HL-60 (cell line): ENCODE measurements around the gene CFAP97D2.

Source experiments
- DNase-seq, 2 experiments: peaks; one replicate each; pipeline ENCODE4 v3.0.0-alpha.2; 2010 to 2020; ENCODE audit warnings: low read depth in 1 of 2, low spot score in 1 of 2
- H3K27ac ChIP-seq: fragments of 250-450 bp; sonication (Bioruptor Pico); replicated peaks from 2 replicates; pipeline ENCODE4 v1.5.1; 2020; ENCODE audit warnings: mild to moderate bottlenecking, moderate library complexity
- H3K27me3 ChIP-seq: fragments of 250-450 bp; sonication (Bioruptor Pico); 2 replicates; pipeline ENCODE4 v1.5.1; 2021; ENCODE audit warnings: mild to moderate bottlenecking, moderate library complexity; ENCODE audit not compliant: insufficient read depth, poor library complexity, severe bottlenecking
- H3K4me3 ChIP-seq: replicated peaks from 2 replicates; pipeline ENCODE4 v1.5.1; 2011; ENCODE audit warnings: mild to moderate bottlenecking, control low read depth, low read length; ENCODE audit not compliant: insufficient read depth
- GABPA ChIP-seq: IDR thresholded peaks from 2 replicates; pipeline ENCODE4 v1.6.1; 2012; ENCODE audit warnings: low read depth
- POLR2AphosphoS5 ChIP-seq: IDR thresholded peaks from 2 replicates; pipeline ENCODE4 v1.6.1; 2012; ENCODE audit warnings: low read depth
- SPI1 ChIP-seq: IDR thresholded peaks from 2 replicates; pipeline ENCODE4 v1.6.1; 2012; ENCODE audit warnings: low read depth, mild to moderate bottlenecking, borderline replicate concordance
- TF ChIP-seq, protein P1 (sequence below): IDR thresholded peaks from 2 replicates; pipeline ENCODE4 v1.6.1; 2012; ENCODE audit warnings: low read depth; ENCODE audit not compliant: insufficient replicate concordance
- TF ChIP-seq, protein P2 (sequence below): IDR thresholded peaks from one replicate; pipeline ENCODE4 v1.5.1; 2011; ENCODE audit warnings: low read length, control low read depth, inconsistent platforms; ENCODE audit not compliant: insufficient read depth

Gene CFAP97D2

GRCh38 chr13:114222461-114222968 is 43.5 kb downstream of the CFAP97D2 start:
- TF ChIP-seq SPI1 (peak; percentile 63), GABPA (no peak)
- peak overlapping the region; percentile 17; the same call in 1 of the 2 replicates for H3K27ac ChIP-seq
- no peaks in the 10 kb centered on the region for H3K27me3 ChIP-seq
- peak; percentile 64 to 87 for DNase-seq
- H3K4me3 ChIP-seq, result peak overlapping the region; percentile 8; the same call in 1 of the 2 replicates

DNA sequence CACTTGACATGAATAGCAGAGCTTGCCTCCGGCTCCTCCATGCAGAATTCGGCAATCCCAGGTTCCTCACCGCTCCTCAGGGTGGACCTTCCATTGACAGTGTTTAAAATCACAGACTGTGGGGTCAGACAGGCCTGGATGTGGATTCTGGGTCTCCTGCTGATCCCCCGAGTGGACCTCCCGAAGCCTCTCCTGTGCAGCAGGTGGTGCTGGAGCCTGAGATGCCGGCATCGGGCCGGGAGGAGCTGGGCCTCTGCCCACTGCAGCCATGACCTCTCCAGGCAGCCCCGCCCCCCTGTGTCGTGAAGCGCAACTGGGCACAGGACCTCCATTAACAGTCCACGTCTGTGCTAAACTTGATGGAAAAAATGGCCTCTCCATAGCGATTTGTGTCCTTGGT is 45.1 kb downstream of the CFAP97D2 start:
- Histone ChIP-seq H3K4me3 (no peak overlapping the region), H3K27ac (no peak overlapping the region), H3K27me3 (no peaks in the 10 kb centered on the region)
- no peak for DNase-seq
- TF ChIP-seq SPI1 (no peak), POLR2AphosphoS5 (no peak), GABPA (no peak)
- TF ChIP-seq, protein P1, sequence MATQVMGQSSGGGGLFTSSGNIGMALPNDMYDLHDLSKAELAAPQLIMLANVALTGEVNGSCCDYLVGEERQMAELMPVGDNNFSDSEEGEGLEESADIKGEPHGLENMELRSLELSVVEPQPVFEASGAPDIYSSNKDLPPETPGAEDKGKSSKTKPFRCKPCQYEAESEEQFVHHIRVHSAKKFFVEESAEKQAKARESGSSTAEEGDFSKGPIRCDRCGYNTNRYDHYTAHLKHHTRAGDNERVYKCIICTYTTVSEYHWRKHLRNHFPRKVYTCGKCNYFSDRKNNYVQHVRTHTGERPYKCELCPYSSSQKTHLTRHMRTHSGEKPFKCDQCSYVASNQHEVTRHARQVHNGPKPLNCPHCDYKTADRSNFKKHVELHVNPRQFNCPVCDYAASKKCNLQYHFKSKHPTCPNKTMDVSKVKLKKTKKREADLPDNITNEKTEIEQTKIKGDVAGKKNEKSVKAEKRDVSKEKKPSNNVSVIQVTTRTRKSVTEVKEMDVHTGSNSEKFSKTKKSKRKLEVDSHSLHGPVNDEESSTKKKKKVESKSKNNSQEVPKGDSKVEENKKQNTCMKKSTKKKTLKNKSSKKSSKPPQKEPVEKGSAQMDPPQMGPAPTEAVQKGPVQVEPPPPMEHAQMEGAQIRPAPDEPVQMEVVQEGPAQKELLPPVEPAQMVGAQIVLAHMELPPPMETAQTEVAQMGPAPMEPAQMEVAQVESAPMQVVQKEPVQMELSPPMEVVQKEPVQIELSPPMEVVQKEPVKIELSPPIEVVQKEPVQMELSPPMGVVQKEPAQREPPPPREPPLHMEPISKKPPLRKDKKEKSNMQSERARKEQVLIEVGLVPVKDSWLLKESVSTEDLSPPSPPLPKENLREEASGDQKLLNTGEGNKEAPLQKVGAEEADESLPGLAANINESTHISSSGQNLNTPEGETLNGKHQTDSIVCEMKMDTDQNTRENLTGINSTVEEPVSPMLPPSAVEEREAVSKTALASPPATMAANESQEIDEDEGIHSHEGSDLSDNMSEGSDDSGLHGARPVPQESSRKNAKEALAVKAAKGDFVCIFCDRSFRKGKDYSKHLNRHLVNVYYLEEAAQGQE, result no peak
- TF ChIP-seq, protein P2, sequence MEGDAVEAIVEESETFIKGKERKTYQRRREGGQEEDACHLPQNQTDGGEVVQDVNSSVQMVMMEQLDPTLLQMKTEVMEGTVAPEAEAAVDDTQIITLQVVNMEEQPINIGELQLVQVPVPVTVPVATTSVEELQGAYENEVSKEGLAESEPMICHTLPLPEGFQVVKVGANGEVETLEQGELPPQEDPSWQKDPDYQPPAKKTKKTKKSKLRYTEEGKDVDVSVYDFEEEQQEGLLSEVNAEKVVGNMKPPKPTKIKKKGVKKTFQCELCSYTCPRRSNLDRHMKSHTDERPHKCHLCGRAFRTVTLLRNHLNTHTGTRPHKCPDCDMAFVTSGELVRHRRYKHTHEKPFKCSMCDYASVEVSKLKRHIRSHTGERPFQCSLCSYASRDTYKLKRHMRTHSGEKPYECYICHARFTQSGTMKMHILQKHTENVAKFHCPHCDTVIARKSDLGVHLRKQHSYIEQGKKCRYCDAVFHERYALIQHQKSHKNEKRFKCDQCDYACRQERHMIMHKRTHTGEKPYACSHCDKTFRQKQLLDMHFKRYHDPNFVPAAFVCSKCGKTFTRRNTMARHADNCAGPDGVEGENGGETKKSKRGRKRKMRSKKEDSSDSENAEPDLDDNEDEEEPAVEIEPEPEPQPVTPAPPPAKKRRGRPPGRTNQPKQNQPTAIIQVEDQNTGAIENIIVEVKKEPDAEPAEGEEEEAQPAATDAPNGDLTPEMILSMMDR, result no peak

GRCh38 chr13:114225610-114226009 is 46.6 kb downstream of the CFAP97D2 start:
- no peak overlapping the region for H3K4me3 ChIP-seq
- no peak for DNase-seq
- TF ChIP-seq POLR2AphosphoS5 (no peak), GABPA (no peak), SPI1 (no peak)
- TF ChIP-seq, protein P2, result no peak
- TF ChIP-seq, protein P1, result no peak
- no peaks in the 10 kb centered on the region for H3K27me3 ChIP-seq
- no peak overlapping the region for H3K27ac ChIP-seq

GRCh38 chr13:114226088-114226487 is 47.0 kb downstream of the CFAP97D2 start:
- Histone ChIP-seq H3K27ac (no peak overlapping the region), H3K27me3 (no peaks in the 10 kb centered on the region), H3K4me3 (no peak overlapping the region)
- TF ChIP-seq SPI1 (no peak), POLR2AphosphoS5 (no peak), GABPA (no peak)
- TF ChIP-seq, protein P1, result no peak
- TF ChIP-seq, protein P2, result no peak
- no peak for DNase-seq
